Nephron (organoid): Measurements from ENCODE around the gene NDFIP1.
A peak's percentile ranks its signal among the peaks of the same experiment; 100 is the strongest.

Experiments
- H3K27ac Mint-ChIP-seq, 3 experiments: 2 replicates each; pipeline ENCODE4 v1.8.0; 2020; ENCODE audit warnings: mixed read lengths in 3 of 3, mild to moderate bottlenecking in 2 of 3, moderate library complexity in 1 of 3
- H3K27me3 Mint-ChIP-seq: 2 replicates; pipeline ENCODE4 v1.8.0; 2021; ENCODE audit warnings: low read depth, mild to moderate bottlenecking, moderate library complexity, mixed read lengths
- H3K36me3 Mint-ChIP-seq: 2 replicates; pipeline ENCODE4 v1.8.0; 2020; ENCODE audit warnings: low read depth, mixed read lengths
- H3K4me1 Mint-ChIP-seq: 2 replicates; pipeline ENCODE4 v1.8.0; 2020; ENCODE audit warnings: mixed read lengths
- H3K4me3 Mint-ChIP-seq, 3 experiments: 2 replicates each; pipeline ENCODE4 v1.8.0; 2020; ENCODE audit warnings: mild to moderate bottlenecking in 3 of 3, mixed read lengths in 3 of 3, moderate library complexity in 2 of 3
- H3K9me3 Mint-ChIP-seq: 2 replicates; pipeline ENCODE4 v1.8.0; 2020; ENCODE audit warnings: mixed read lengths
- CTCF ChIP-seq, 3 experiments: fragments of 200-600 bp; sonication (generic); IDR thresholded peaks; one replicate each; pipeline ENCODE4 v1.5.0; 2021; ENCODE audit warnings: antibody characterized with exemption in 3 of 3; ENCODE audit not compliant: unreplicated experiment in 3 of 3

The NDFIP1 gene

GRCh38 chr5:142178651-142179050 lies 70.1 kb downstream of the NDFIP1 start:
- H3K4me1 Mint-ChIP-seq, result peaks cover 14% of the 10 kb centered on the region
- H3K4me3 Mint-ChIP-seq, result no peak overlapping the region
- H3K9me3 Mint-ChIP-seq, result no peaks in the 10 kb centered on the region

GRCh38 chr5:142179776-142180387 lies 71.3 kb downstream of the NDFIP1 start:
- Mint-ChIP-seq H3K27me3 (peaks cover 5% of the 10 kb centered on the region), H3K4me1 (peaks cover 12% of the 10 kb centered on the region), H3K4me3 (no peak overlapping the region), H3K27ac (no peak overlapping the region), H3K9me3 (no peaks in the 10 kb centered on the region), H3K36me3 (no peaks in the 10 kb centered on the region)
- no peak for TF ChIP-seq CTCF (IDR thresholded peaks at IDR 0.05; ENCODE audit: unreplicated experiment in 3 of 3)

More at GRCh38 chr5:142178651-142179050, 70.1 kb downstream of the NDFIP1 start:
- Mint-ChIP-seq H3K27ac (no peak overlapping the region), H3K27me3 (peaks cover 8% of the 10 kb centered on the region), H3K36me3 (no peaks in the 10 kb centered on the region)
- no peak for TF ChIP-seq CTCF (IDR thresholded peaks at IDR 0.05; ENCODE audit: unreplicated experiment in 3 of 3)

- Mint-ChIP-seq H3K9me3 (no peaks in the 10 kb centered on the region), H3K36me3 (no peaks in the 10 kb centered on the region), H3K27ac (no peak overlapping the region), H3K4me1 (peaks cover 8% of the 10 kb centered on the region), H3K27me3 (no peaks in the 10 kb centered on the region), H3K4me3 (no peak overlapping the region)
- no peak for TF ChIP-seq CTCF (IDR thresholded peaks at IDR 0.05; ENCODE audit: unreplicated experiment in 3 of 3)
These were observed 72.5 kb downstream of the NDFIP1 start for GRCh38 chr5:142181096-142181495.

GRCh38 chr5:142181547-142182163 lies 73.1 kb downstream of the NDFIP1 start:
- Mint-ChIP-seq H3K36me3 (no peaks in the 10 kb centered on the region), H3K9me3 (no peaks in the 10 kb centered on the region)
- no peak for TF ChIP-seq CTCF (IDR thresholded peaks at IDR 0.05; ENCODE audit: unreplicated experiment in 3 of 3)

GRCh38 chr5:142182840-142183239 lies 74.3 kb downstream of the NDFIP1 start:
- Mint-ChIP-seq H3K4me1 (peaks cover 12% of the 10 kb centered on the region), H3K36me3 (no peaks in the 10 kb centered on the region), H3K27ac (no peak overlapping the region), H3K4me3 (no peak overlapping the region), H3K9me3 (no peaks in the 10 kb centered on the region), H3K27me3 (no peaks in the 10 kb centered on the region)
- no peak for TF ChIP-seq CTCF (IDR thresholded peaks at IDR 0.05; ENCODE audit: unreplicated experiment in 3 of 3)

More at GRCh38 chr5:142181547-142182163, 73.1 kb downstream of the NDFIP1 start:
- H3K27ac Mint-ChIP-seq, result peak overlapping the region in 1 of 3 experiments; percentile 15
- peaks cover 12% of the 10 kb centered on the region for H3K4me1 Mint-ChIP-seq
- no peaks in the 10 kb centered on the region for H3K27me3 Mint-ChIP-seq
- no peak overlapping the region for H3K4me3 Mint-ChIP-seq

- no peak for TF ChIP-seq CTCF (IDR thresholded peaks at IDR 0.05; ENCODE audit: unreplicated experiment in 3 of 3)
These were observed 75.0 kb downstream of the NDFIP1 start for GRCh38 chr5:142183561-142183960.

More at GRCh38 chr5:142183561-142183960, 75.0 kb downstream of the NDFIP1 start:
- Mint-ChIP-seq H3K27me3 (peaks cover 5% of the 10 kb centered on the region), H3K36me3 (no peaks in the 10 kb centered on the region), H3K4me3 (no peak overlapping the region), H3K4me1 (peaks cover 12% of the 10 kb centered on the region), H3K27ac (no peak overlapping the region), H3K9me3 (no peaks in the 10 kb centered on the region)
